Activated CD8-positive, alpha-beta memory T cell treated with anti-CD3 and anti-CD28 coated beads for 48 hours (primary cell): ENCODE measurements around the gene CRLF1.
A peak's percentile ranks its signal among the peaks of the same experiment; 100 is the strongest.

Experiments
- DNase-seq, 3 experiments: peaks; one replicate each; pipeline ENCODE4 v3.0.0-alpha.2; 2020; ENCODE audit warnings: low read depth in 2 of 3, low spot score in 2 of 3

Gene CRLF1

GRCh38 chr19:18636183-18636968, 29.8 kb upstream of the CRLF1 start:
- peak; percentile 97 to 100 (median 99) for DNase-seq

- DNase-seq, result no peak
Observed at GRCh38 chr19:18635831-18636182, 29.2 kb upstream of the CRLF1 start.

GRCh38 chr19:18634612-18635297, 28.2 kb upstream of the CRLF1 start:
- DNase-seq, result no peak

- DNase-seq, result no peak
Observed at GRCh38 chr19:18633321-18633720, 26.7 kb upstream of the CRLF1 start.

- no peak for DNase-seq
Observed at GRCh38 chr19:18629166-18630088, 22.8 kb upstream of the CRLF1 start.

GRCh38 chr19:18626906-18627305, 20.3 kb upstream of the CRLF1 start:
- no peak for DNase-seq

GRCh38 chr19:18620902-18621301, 14.3 kb upstream of the CRLF1 start:
- no peak for DNase-seq

- no peak for DNase-seq
Observed at GRCh38 chr19:18620311-18620710, 13.7 kb upstream of the CRLF1 start.

GRCh38 chr19:18618236-18618635, 11.6 kb upstream of the CRLF1 start:
- DNase-seq, result no peak

- DNase-seq, result no peak
Observed at GRCh38 chr19:18617562-18617961, 11.0 kb upstream of the CRLF1 start.

GRCh38 chr19:18616023-18616422, 9.4 kb upstream of the CRLF1 start:
- DNase-seq, result no peak

- DNase-seq, result no peak
Observed at GRCh38 chr19:18613589-18614234, 7.1 kb upstream of the CRLF1 start.

GRCh38 chr19:18612772-18613588, 6.4 kb upstream of the CRLF1 start, which contains the start of gene TMEM59L:
Gene TMEM59L (plus strand): TSS chr19:18612870. CDS start chr19:18612959, 89 bp downstream.
- no peak for DNase-seq

- no peak for DNase-seq
Observed at GRCh38 chr19:18612051-18612771, 5.6 kb upstream of the CRLF1 start.

GRCh38 chr19:18611327-18612050, 4.9 kb upstream of the CRLF1 start:
- no peak for DNase-seq

GRCh38 chr19:18610556-18611326, 4.1 kb upstream of the CRLF1 start:
- no peak for DNase-seq

- DNase-seq, result no peak
Observed at GRCh38 chr19:18610245-18610555, 3.6 kb upstream of the CRLF1 start.

GRCh38 chr19:18609717-18610051, 3.1 kb upstream of the CRLF1 start:
- DNase-seq, result no peak
